ENCODE measurements around the gene KIAA1217. TPM values are rescaled to one million over a fixed set of nuclear protein-coding genes. Genes with fewer than 3 reads are reported as not detected.

Gene KIAA1217
- polyA plus RNA-seq, 1 of the 3 experiments (the other 2 are of a cell fraction) = 7.2 TPM

GRCh38 chr10:24331457-24331856 is 122.5 kb downstream of the KIAA1217 start:
- Histone ChIP-seq H3K36me3 (replicated peaks in 1 of 2; ENCODE audit: control insufficient read depth in 1 of 2, insufficient read depth in 2 of 2, low read length in 1 of 2) (no peaks in the 10 kb centered on the region), H3K4me3 (ENCODE audit: low read depth in 2 of 2, low read length in 1 of 2) (no peak overlapping the region), H3K79me2 (ENCODE audit: insufficient read depth) (no peaks in the 10 kb centered on the region), H3K9me2 (no peaks in the 10 kb centered on the region), H3K4me2 (no peak overlapping the region), H3K9ac (no peak overlapping the region), H4K20me1 (ENCODE audit: insufficient read depth) (no peaks in the 10 kb centered on the region), H3K4me1 (ENCODE audit: control insufficient read depth in 1 of 2, insufficient read depth in 2 of 2, low read depth in 1 of 2, low read length in 1 of 2) (peaks cover 0 to 18% of the 10 kb centered on the region in 2 experiments; a peak in 1 of 4 replicates), H3K9me3 (no peaks in the 10 kb centered on the region; the same call in 1 of the 2 replicates), H2AFZ (ENCODE audit: low read depth) (no peak overlapping the region), H3K27me3 (ENCODE audit: insufficient read depth) (no peaks in the 10 kb centered on the region), H3F3A (replicated peaks; ENCODE audit: insufficient read depth) (peaks cover 8% of the 10 kb centered on the region), H3K27ac (ENCODE audit: low read depth in 2 of 2, low read length in 1 of 2) (no peak overlapping the region)
- DNase-seq = no peak
- WGBS (ENCODE audit: low lambda C conversion rate) = 65% methylated on average over 5 of the region's 5 CpGs
- TF ChIP-seq ZBTB33 (IDR thresholded peaks at IDR 0.05; ENCODE audit: borderline replicate concordance, low read depth) (no peak), PBX3 (IDR thresholded peaks at IDR 0.05) (no peak), RXRA (IDR thresholded peaks at IDR 0.05; ENCODE audit: borderline replicate concordance, low read depth) (no peak), NFIC (IDR thresholded peaks at IDR 0.05; ENCODE audit: borderline replicate concordance) (0 out of 2 replicates have a peak, but pooled peaks have one; percentile 6)
- ChIA-PET POLR2A (no interaction called here), CTCF (interaction anchor here (0.9 kb wide), 1 partner anchor 337 kb away, joined by 4 read pairs; no protein-coding TSS in a partner anchor)

GRCh38 chr10:24333736-24334135 is 124.8 kb downstream of the KIAA1217 start:
- Histone ChIP-seq H3F3A (replicated peaks; ENCODE audit: insufficient read depth) (peaks cover 8% of the 10 kb centered on the region), H3K79me2 (ENCODE audit: insufficient read depth) (no peaks in the 10 kb centered on the region), H3K9ac (no peak overlapping the region), H4K20me1 (ENCODE audit: insufficient read depth) (no peaks in the 10 kb centered on the region), H3K27ac (ENCODE audit: low read depth in 2 of 2, low read length in 1 of 2) (peak overlapping the region; percentile 11 to 37; a peak in 2 of 4 replicates), H3K27me3 (ENCODE audit: insufficient read depth) (no peaks in the 10 kb centered on the region), H3K36me3 (replicated peaks in 1 of 2; ENCODE audit: control insufficient read depth in 1 of 2, insufficient read depth in 2 of 2, low read length in 1 of 2) (no peaks in the 10 kb centered on the region), H3K9me2 (no peaks in the 10 kb centered on the region), H3K4me2 (no peak overlapping the region), H3K4me3 (ENCODE audit: low read depth in 2 of 2, low read length in 1 of 2) (no peak overlapping the region), H2AFZ (ENCODE audit: low read depth) (no peak overlapping the region), H3K4me1 (ENCODE audit: control insufficient read depth in 1 of 2, insufficient read depth in 2 of 2, low read depth in 1 of 2, low read length in 1 of 2) (peaks cover 0 to 21% of the 10 kb centered on the region in 2 experiments; a peak in 1 of 4 replicates), H3K9me3 (no peaks in the 10 kb centered on the region)
- POLR2A ChIA-PET = no interaction called here
- DNase-seq = no peak
- CTCF ChIA-PET = interaction anchor here (0.5 to 1.0 kb wide), 2 partner anchors 186 to 1155 kb away, joined by 3 to 4 read pairs; no protein-coding TSS in a partner anchor
- TF ChIP-seq MAX (IDR thresholded peaks at IDR 0.05; ENCODE audit: low read depth) (peak; percentile 32; the same call in 1 of the 2 replicates), FOSL2 (IDR thresholded peaks at IDR 0.05; ENCODE audit: borderline replicate concordance, low read depth) (peak; percentile 2; the same call in 1 of the 2 replicates), PBX3 (IDR thresholded peaks at IDR 0.05) (peak; percentile 21; the same call in 1 of the 2 replicates), FOXJ3 (CRISPR knock-in tag; IDR thresholded peaks at IDR 0.05) (no peak), YY1 (IDR thresholded peaks at IDR 0.05; ENCODE audit: low read depth) (no peak), EP300 (IDR thresholded peaks at IDR 0.05; ENCODE audit: borderline replicate concordance in 1 of 2, low read depth in 1 of 2, low read length in 1 of 2) (peak in 1 of 2 experiments; percentile 38; a peak in 1 of 4 replicates), CHD2 (IDR thresholded peaks at IDR 0.05; ENCODE audit: low read length, partially characterized antibody) (no peak), GABPA (IDR thresholded peaks at IDR 0.05; ENCODE audit: low read depth) (no peak), USF2 (IDR thresholded peaks at IDR 0.05; ENCODE audit: borderline replicate concordance, low read depth, low read length) (no peak), TAF1 (IDR thresholded peaks at IDR 0.05; ENCODE audit: borderline replicate concordance, low read depth, low read length) (no peak), RCOR1 (IDR thresholded peaks at IDR 0.05; ENCODE audit: low read length) (no peak), JUND (IDR thresholded peaks at IDR 0.05) (0 out of 2 replicates have a peak, but pooled peaks have one; percentile 12), TCF12 (IDR thresholded peaks at IDR 0.05) (peak; percentile 72)
